Stimulated activated CD4-positive, alpha-beta T cell treated with anti-CD3 and anti-CD28 coated beads, Interleukin-12 subunit alpha, Interleukin-12 subunit beta, amount 100 ng/mL, for 24 hours (primary cell): Measurements from ENCODE around the gene TTC39B.

ENCODE experiments used
- DNase-seq, 2 experiments: peaks; one replicate each; pipeline ENCODE4 v3.0.0-alpha.2; 2020; ENCODE audit warnings: low read depth in 2 of 2

Gene TTC39B

GRCh38 chr9:15178631-15179030, 128.4 kb downstream of the TTC39B start:
- no peak for DNase-seq

- no peak for DNase-seq
Measured at GRCh38 chr9:15176836-15177235, 130.2 kb downstream of the TTC39B start.

DNA sequence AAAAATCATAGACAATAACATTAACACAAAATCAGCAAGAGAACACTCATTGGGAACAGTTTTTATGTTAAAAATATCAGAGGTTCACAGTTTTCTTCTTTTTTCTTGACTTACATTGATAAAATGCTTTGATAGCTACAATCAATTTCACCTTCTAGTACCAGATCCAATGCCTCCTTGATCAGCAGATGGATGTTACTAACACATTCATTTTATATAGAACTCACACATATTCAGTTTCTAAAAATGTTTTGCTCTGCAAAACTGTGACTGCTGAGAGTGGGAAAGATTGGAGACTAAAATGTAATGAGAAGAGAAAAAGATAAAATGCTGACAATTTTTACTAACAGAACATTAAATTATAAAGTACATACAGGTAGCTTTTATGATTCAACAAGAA, 143.1 kb downstream of the TTC39B start:
- no peak for DNase-seq

- no peak for DNase-seq
Measured at GRCh38 chr9:15161753-15162152, 145.3 kb downstream of the TTC39B start.

DNA sequence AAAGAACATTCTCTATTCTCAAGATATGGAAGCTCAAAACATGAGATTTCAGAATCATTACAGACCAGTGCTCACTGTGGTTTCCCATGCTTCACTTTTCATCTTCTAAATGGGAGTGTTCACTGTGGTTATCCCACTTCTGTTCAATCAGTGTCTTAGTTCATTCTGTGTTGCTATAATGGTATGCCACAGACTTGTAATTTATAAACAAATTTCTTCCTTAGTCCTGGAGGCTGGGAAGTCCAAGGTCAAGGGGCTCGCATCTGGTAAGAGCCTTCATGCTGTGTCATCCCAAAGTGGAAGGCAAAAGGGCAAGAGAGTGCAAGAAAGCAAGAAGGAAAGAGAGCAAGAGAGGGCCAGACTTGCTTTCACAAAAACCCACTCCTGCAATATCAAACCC, 146.3 kb downstream of the TTC39B start:
- no peak for DNase-seq

- DNase-seq = no peak
Measured at GRCh38 chr9:15158064-15158463, 149.0 kb downstream of the TTC39B start.

DNA sequence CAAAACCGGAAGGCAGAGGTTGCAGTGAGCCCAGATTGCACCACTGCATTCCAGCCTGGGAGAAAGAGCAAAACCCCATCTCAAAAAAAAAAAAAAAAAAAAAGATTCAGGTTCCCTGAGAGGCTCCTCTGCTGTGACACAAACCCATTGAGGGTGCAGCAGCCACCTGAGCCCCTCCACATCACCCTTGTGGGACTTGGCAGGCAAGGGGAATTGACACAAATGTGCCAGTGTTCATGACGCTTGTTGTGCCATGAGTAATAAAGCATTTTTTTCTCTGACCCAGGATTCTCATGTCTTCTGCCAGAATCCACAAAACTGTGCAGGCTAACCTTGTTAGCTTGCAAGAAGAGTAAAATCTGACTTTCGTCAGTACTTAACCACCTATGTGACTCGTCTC, 149.6 kb downstream of the TTC39B start:
- no peak for DNase-seq

GRCh38 chr9:15156241-15156640, 150.8 kb downstream of the TTC39B start:
- no peak for DNase-seq

GRCh38 chr9:15155826-15156225, 151.2 kb downstream of the TTC39B start:
- DNase-seq = no peak

DNA sequence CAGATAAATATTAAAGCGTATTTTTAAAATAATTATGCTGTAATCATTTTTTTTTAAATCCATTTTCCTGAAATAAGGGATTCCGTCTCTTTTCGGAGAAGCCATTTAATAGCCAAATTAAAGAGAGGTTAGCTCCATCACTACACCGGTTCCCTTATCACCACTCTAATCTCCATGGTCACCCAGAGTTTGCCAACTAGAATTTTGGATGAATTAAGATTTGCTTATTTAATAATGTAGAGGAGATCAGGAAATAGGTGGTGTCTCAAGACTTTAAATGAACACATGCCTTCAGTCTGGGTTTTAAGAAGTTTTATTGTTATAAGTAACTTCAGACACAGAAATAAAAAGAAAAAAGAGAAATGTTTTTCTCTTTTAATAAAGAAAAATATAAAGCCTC, 151.7 kb downstream of the TTC39B start:
- no peak for DNase-seq

DNA sequence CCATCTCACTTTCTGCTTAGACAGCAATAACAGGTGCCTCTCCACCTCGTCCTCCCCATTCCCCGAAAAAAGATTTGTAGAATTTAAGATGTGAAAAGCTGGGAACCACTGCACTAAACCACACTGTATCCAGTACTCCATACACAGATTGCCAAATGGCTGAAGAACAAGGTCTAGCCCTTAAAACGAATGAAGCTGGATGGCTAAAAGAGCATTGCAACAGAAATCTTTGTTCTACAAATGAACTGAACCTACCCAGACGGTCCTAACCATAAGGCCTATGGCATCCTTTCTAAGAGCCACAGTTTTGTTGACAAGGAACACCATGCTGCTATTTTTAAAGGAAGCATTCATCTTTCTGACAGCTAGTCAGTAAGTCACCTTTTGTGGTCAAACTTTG, 152.3 kb downstream of the TTC39B start:
- DNase-seq = no peak

- DNase-seq = no peak
Measured at GRCh38 chr9:15153961-15154360, 153.1 kb downstream of the TTC39B start.

DNA sequence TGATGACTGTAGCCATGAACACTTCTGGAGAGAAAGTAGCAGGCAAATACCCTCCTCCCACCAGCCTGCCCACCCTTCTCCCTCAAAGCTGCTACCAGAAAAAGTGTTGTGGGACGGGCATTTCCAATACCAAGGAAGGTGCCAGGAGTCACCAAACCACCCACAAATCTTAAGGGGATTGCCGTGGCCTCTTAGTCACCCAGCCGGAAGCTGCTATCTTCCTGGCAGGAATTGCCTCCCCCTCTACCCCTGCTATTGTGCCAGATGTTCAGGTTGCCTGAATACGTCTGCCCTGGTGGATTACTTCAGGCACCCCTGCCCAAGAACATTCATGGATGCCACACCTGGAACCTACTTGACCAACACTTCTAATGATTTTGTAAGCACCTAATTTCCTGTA, 156.1 kb downstream of the TTC39B start:
- no peak for DNase-seq

- DNase-seq = no peak
Measured at GRCh38 chr9:15149450-15149849, 157.6 kb downstream of the TTC39B start.

DNA sequence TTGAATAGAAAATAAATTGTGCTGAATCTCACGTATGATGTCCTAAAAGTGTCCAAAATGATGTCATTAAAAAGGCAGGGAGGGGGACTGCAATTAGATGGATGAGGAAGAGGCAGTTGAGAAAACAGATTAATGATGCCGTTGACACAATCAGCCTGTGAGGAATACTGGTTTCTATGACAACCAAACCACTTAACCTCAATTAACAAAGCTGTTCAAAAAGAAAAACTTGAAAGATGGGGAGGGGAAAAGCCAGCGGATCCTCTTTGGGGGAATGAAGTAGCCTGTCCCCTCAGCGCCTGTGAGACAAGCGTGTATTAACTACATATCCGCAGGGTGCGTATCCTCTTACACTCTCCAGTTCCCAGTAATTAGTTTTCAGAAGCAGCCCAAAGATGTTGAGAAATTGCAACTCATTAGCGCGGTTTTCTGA, 160.7 kb downstream of the TTC39B start:
- DNase-seq = no peak

- DNase-seq = no peak
Measured at GRCh38 chr9:15144622-15145061, 162.4 kb downstream of the TTC39B start.

GRCh38 chr9:15142878-15143534, 164.0 kb downstream of the TTC39B start:
- no peak for DNase-seq

GRCh38 chr9:15140051-15140450, 167.0 kb downstream of the TTC39B start:
- DNase-seq = no peak

DNA sequence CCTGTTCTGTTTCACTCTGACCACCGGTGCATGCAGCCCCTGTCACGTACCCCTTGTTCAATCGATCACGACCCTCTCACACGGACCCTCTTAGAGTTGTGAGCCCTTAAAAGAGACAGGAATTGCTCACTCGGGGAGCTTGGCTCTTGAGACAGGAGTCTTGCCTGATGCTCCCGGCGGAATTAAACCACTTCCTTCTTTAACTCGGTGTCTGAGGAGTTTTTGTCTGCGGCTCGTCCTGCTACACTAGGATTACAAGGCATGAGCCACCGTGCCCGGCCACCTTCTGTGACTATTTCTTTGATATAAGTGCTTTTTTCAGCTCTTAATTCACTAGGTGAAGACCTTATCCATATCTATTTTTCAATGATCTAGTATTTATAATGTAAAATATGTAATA, 167.5 kb downstream of the TTC39B start:
- DNase-seq = no peak

DNA sequence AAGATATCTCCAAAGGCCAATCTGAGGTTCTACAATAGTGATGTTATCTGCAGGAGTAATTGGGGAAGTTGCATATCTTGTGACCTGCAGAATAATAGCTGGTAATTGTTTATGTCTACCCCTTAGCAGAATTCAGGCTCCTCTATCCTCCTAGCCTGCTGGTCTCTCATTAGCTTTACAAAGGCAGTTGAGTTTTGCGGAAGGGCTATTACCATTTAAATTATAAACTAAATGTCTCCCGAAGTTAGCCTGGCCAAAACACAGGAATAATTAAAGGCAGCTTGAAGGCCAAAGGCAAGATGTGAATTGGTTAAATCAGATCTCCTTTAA, 168.7 kb downstream of the TTC39B start:
- no peak for DNase-seq

GRCh38 chr9:15137658-15138356, 169.2 kb downstream of the TTC39B start:
- DNase-seq = no peak

DNA sequence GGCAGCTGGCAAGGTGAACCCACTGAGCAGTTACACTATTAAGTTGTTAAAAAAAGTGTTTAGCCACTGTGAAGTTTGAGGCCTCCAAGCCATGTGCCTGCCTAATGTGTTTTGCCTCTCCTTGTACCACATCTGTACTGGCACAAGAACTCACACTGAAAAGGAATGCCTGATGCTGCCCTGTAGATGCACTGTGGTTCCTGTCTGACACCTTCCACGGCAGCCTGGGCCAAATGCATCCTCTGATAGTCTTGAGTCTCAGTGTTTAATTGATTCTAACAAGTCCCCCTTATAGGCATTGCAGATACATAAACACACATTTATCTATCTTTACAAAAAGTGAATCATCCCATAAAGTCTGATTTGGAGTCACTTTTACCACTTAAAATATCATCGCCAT, 169.9 kb downstream of the TTC39B start:
- no peak for DNase-seq

- no peak for DNase-seq
Measured at GRCh38 chr9:15136646-15137045, 170.4 kb downstream of the TTC39B start.
